Suprapubic skin (tissue), 4 donors: ENCODE results near the gene STOML2.

ENCODE experiments used
- CTCF ChIP-seq, 2 donors: fragments of 200-600 bp in 1 of 2; fragments of 450-650 bp in 1 of 2; sonication (generic) in 1 of 2; IDR thresholded peaks; one replicate each; pipeline ENCODE4 v1.5.1; 2016 to 2019; ENCODE audit warnings: antibody characterized with exemption in 2 of 2, mild to moderate bottlenecking in 1 of 2, moderate library complexity in 1 of 2
- EP300 ChIP-seq: sonication (generic); formaldehyde crosslinking; IDR thresholded peaks from one replicate; pipeline ENCODE4 v1.6.1; 2017; ENCODE audit warnings: antibody characterized with exemption
- POLR2A ChIP-seq, 2 donors: fragments of 450-650 bp; IDR thresholded peaks; one replicate each; pipeline ENCODE4 v1.6.1; 2017; ENCODE audit warnings: antibody characterized with exemption in 2 of 2, mild to moderate bottlenecking in 2 of 2, moderate library complexity in 2 of 2
- POLR2AphosphoS5 ChIP-seq, 3 donors: sonication (generic); formaldehyde crosslinking; IDR thresholded peaks; one replicate each; pipeline ENCODE4 v1.6.1; 2017; ENCODE audit warnings: antibody characterized with exemption in 3 of 3

DNA sequence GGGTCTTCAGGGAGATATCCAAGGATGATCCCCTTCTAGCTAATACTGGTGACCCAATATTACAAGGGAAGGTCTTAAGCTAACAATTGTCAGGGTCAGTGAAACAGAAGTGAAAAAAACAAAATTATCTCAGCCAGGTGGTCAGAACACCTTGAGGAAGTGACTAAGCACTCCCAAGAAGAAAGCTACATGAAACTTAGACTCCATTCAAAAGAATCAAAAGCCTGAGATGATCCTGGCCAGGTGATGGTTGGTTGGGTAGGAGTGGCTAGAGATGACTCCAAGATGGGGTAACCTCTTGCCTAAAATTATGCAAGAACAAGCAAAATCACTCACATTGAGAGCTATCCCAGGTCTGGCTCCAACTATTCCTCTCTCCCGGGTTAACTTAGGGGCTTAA, 35.9 kb downstream of the STOML2 start:
- TF ChIP-seq CTCF (IDR thresholded peaks at IDR 0.05) (no peak), POLR2AphosphoS5 (IDR thresholded peaks at IDR 0.05) (no peak), POLR2A (IDR thresholded peaks at IDR 0.05) (no peak), EP300 (no peak)
